GM20000 (cell line): ENCODE data around the gene ZNF727.
"Not testable (repeated sequence)": the region's sequence is repeated elsewhere in the genome, so short reads cannot be mapped to it uniquely, and the experiment has no call there.

ENCODE experiments used
- DNase-seq: peaks from one replicate; pipeline ENCODE4 v3.0.0; 2012; ENCODE audit warnings: low spot score
- CTCF ChIP-seq: IDR thresholded peaks from 2 replicates; pipeline ENCODE4 v1.5.1; 2012; ENCODE audit warnings: mild to moderate bottlenecking, control low read depth; ENCODE audit errors: extremely low read depth, missing control alignments

Gene ZNF727

GRCh38 chr7:64045301-64046040 lies at the start of gene ZNF727:
ZNF727 (plus strand) TSS chr7:64045434; CDS start chr7:64045622, 188 bp downstream.
- TF ChIP-seq CTCF = no peak
- no peak for DNase-seq

GRCh38 chr7:63998549-63998948 lies 46.7 kb upstream of the ZNF727 start, which contains the start of gene ZNF722:
ZNF722 (plus strand) TSS chr7:63998849; CDS start chr7:63998962, 113 bp downstream.
- no peak for TF ChIP-seq CTCF
- DNase-seq = no peak

GRCh38 chr7:64015496-64015895 lies 29.7 kb upstream of the ZNF727 start:
- not testable (repeated sequence) for DNase-seq

GRCh38 chr7:64035388-64035787 lies 9.8 kb upstream of the ZNF727 start:
- TF ChIP-seq CTCF = no peak
- no peak for DNase-seq

GRCh38 chr7:64037095-64037494 lies 8.1 kb upstream of the ZNF727 start:
- DNase-seq = no peak
- TF ChIP-seq CTCF = no peak

- no peak for DNase-seq
- TF ChIP-seq CTCF = no peak
These were observed 781 bp downstream of the ZNF727 start for GRCh38 chr7:64046041-64046389.

- not testable (repeated sequence) for DNase-seq
These were observed 32.8 kb downstream of the ZNF727 start for GRCh38 chr7:64077837-64078698.

GRCh38 chr7:64078699-64078994 lies 33.4 kb downstream of the ZNF727 start:
- DNase-seq = no peak
- TF ChIP-seq CTCF = no peak
